Measurements from ENCODE around the gene MATR3.
"Not testable (repeated sequence)": the region's sequence is repeated elsewhere in the genome, so short reads cannot be mapped to it uniquely, and the experiment has no call there.

MATR3 gene

GRCh38 chr5:139266236-139266635 lies 27.3 kb upstream of the MATR3 start:
- peaks cover 1% of the 10 kb centered on the region for H3K27me3 Mint-ChIP-seq
- no peaks in the 10 kb centered on the region for H3K9me3 Mint-ChIP-seq
- H3K27ac Mint-ChIP-seq, result no peak overlapping the region
- H3K36me3 Mint-ChIP-seq, result no peaks in the 10 kb centered on the region
- no peak for DNase-seq (ENCODE audit: low spot score in 2 of 2)
- ATAC-seq (ENCODE audit: low read depth), result no peak
- no peak overlapping the region for H3K4me3 Mint-ChIP-seq
- H3K4me1 Mint-ChIP-seq, result peaks cover 5% of the 10 kb centered on the region

GRCh38 chr5:139267481-139267880 lies 26.1 kb upstream of the MATR3 start:
- no peak overlapping the region for H3K4me3 Mint-ChIP-seq
- no peaks in the 10 kb centered on the region for H3K36me3 Mint-ChIP-seq
- no peak for DNase-seq (ENCODE audit: low spot score in 2 of 2)
- no peaks in the 10 kb centered on the region for H3K9me3 Mint-ChIP-seq
- H3K27me3 Mint-ChIP-seq, result no peaks in the 10 kb centered on the region
- no peak overlapping the region for H3K27ac Mint-ChIP-seq
- H3K4me1 Mint-ChIP-seq, result peaks cover 8% of the 10 kb centered on the region
- ATAC-seq (ENCODE audit: low read depth), result no peak

GRCh38 chr5:139268364-139269202 lies 25.0 kb upstream of the MATR3 start:
- DNase-seq (ENCODE audit: low spot score in 2 of 2), result no peak
- Mint-ChIP-seq H3K36me3 (no peaks in the 10 kb centered on the region), H3K9me3 (no peaks in the 10 kb centered on the region), H3K4me3 (no peak overlapping the region), H3K4me1 (peaks cover 16% of the 10 kb centered on the region), H3K27ac (peak overlapping the region; percentile 14), H3K27me3 (no peaks in the 10 kb centered on the region)
- peak; percentile 34 for ATAC-seq (ENCODE audit: low read depth)

- not testable (repeated sequence) for ATAC-seq (ENCODE audit: low read depth); H3K36me3 Mint-ChIP-seq; H3K4me3 Mint-ChIP-seq; H3K27me3 Mint-ChIP-seq; DNase-seq (ENCODE audit: low spot score in 2 of 2); H3K9me3 Mint-ChIP-seq; H3K27ac Mint-ChIP-seq
- H3K4me1 Mint-ChIP-seq, result peaks cover 21% of the 10 kb centered on the region
Observed at GRCh38 chr5:139270718-139271117, 22.8 kb upstream of the MATR3 start.

GRCh38 chr5:139271201-139272027 lies 22.1 kb upstream of the MATR3 start:
- no peaks in the 10 kb centered on the region for H3K27me3 Mint-ChIP-seq
- no peak for DNase-seq (ENCODE audit: low spot score in 2 of 2)
- H3K9me3 Mint-ChIP-seq, result no peaks in the 10 kb centered on the region
- no peak overlapping the region for H3K27ac Mint-ChIP-seq
- H3K4me1 Mint-ChIP-seq, result peaks cover 24% of the 10 kb centered on the region
- no peaks in the 10 kb centered on the region for H3K36me3 Mint-ChIP-seq
- no peak for ATAC-seq (ENCODE audit: low read depth)
- no peak overlapping the region for H3K4me3 Mint-ChIP-seq

- H3K36me3 Mint-ChIP-seq, result no peaks in the 10 kb centered on the region
- peaks cover 29% of the 10 kb centered on the region for H3K4me1 Mint-ChIP-seq
- peak overlapping the region; percentile 54 for H3K27ac Mint-ChIP-seq
- ATAC-seq (ENCODE audit: low read depth) (no peak), DNase-seq (ENCODE audit: low spot score in 2 of 2) (no peak)
- H3K9me3 Mint-ChIP-seq, result no peaks in the 10 kb centered on the region
- H3K27me3 Mint-ChIP-seq, result no peaks in the 10 kb centered on the region
- H3K4me3 Mint-ChIP-seq, result peak overlapping the region; percentile 92
Observed at GRCh38 chr5:139272471-139273321, 20.8 kb upstream of the MATR3 start.

GRCh38 chr5:139273322-139273571 lies 20.3 kb upstream of the MATR3 start:
- H3K36me3 Mint-ChIP-seq, result no peaks in the 10 kb centered on the region
- H3K27me3 Mint-ChIP-seq, result no peaks in the 10 kb centered on the region
- peak overlapping the region; percentile 92 for H3K4me3 Mint-ChIP-seq
- ATAC-seq (ENCODE audit: low read depth) (no peak), DNase-seq (ENCODE audit: low spot score in 2 of 2) (no peak)
- no peaks in the 10 kb centered on the region for H3K9me3 Mint-ChIP-seq
- peak overlapping the region; percentile 54 for H3K27ac Mint-ChIP-seq
- H3K4me1 Mint-ChIP-seq, result peaks cover 26% of the 10 kb centered on the region

- Mint-ChIP-seq H3K9me3 (no peaks in the 10 kb centered on the region), H3K4me3 (peak overlapping the region; percentile 92), H3K4me1 (peaks cover 24% of the 10 kb centered on the region), H3K36me3 (no peaks in the 10 kb centered on the region), H3K27me3 (no peaks in the 10 kb centered on the region), H3K27ac (peak overlapping the region; percentile 54)
- ATAC-seq (ENCODE audit: low read depth), result peak; percentile 95
- peak; percentile 93 to 95 for DNase-seq (ENCODE audit: low spot score in 2 of 2)
Observed at GRCh38 chr5:139273572-139274289, 19.8 kb upstream of the MATR3 start.

GRCh38 chr5:139275536-139275935 lies 18.0 kb upstream of the MATR3 start:
- peaks cover 4% of the 10 kb centered on the region for H3K36me3 Mint-ChIP-seq
- peaks cover 24% of the 10 kb centered on the region for H3K4me1 Mint-ChIP-seq
- no peaks in the 10 kb centered on the region for H3K27me3 Mint-ChIP-seq

GRCh38 chr5:139275956-139276355 lies 17.6 kb upstream of the MATR3 start:
- Mint-ChIP-seq H3K27me3 (no peaks in the 10 kb centered on the region), H3K27ac (no peak overlapping the region), H3K36me3 (peaks cover 5% of the 10 kb centered on the region), H3K4me3 (peak overlapping the region; percentile 4), H3K9me3 (no peaks in the 10 kb centered on the region), H3K4me1 (peaks cover 24% of the 10 kb centered on the region)
- no peak for DNase-seq (ENCODE audit: low spot score in 2 of 2)
- no peak for ATAC-seq (ENCODE audit: low read depth)

More at GRCh38 chr5:139275536-139275935, 18.0 kb upstream of the MATR3 start:
- H3K27ac Mint-ChIP-seq, result no peak overlapping the region
- no peak for ATAC-seq (ENCODE audit: low read depth)
- H3K9me3 Mint-ChIP-seq, result no peaks in the 10 kb centered on the region
- no peak for DNase-seq (ENCODE audit: low spot score in 2 of 2)
- peak overlapping the region; percentile 72 for H3K4me3 Mint-ChIP-seq

GRCh38 chr5:139276426-139276825 lies 17.1 kb upstream of the MATR3 start:
- Mint-ChIP-seq H3K4me1 (peaks cover 24% of the 10 kb centered on the region), H3K36me3 (peaks cover 5% of the 10 kb centered on the region), H3K27me3 (no peaks in the 10 kb centered on the region), H3K9me3 (no peaks in the 10 kb centered on the region), H3K4me3 (no peak overlapping the region), H3K27ac (no peak overlapping the region)
- DNase-seq (ENCODE audit: low spot score in 2 of 2) (no peak), ATAC-seq (ENCODE audit: low read depth) (no peak)

GRCh38 chr5:139277171-139277570 lies 16.4 kb upstream of the MATR3 start:
- no peak for ATAC-seq (ENCODE audit: low read depth)
- peak overlapping the region; percentile 42 for H3K27ac Mint-ChIP-seq
- H3K4me1 Mint-ChIP-seq, result peaks cover 24% of the 10 kb centered on the region
- DNase-seq (ENCODE audit: low spot score in 2 of 2), result no peak
- H3K9me3 Mint-ChIP-seq, result no peaks in the 10 kb centered on the region
- H3K27me3 Mint-ChIP-seq, result no peaks in the 10 kb centered on the region
- H3K36me3 Mint-ChIP-seq, result peaks cover 5% of the 10 kb centered on the region
- H3K4me3 Mint-ChIP-seq, result no peak overlapping the region

GRCh38 chr5:139278540-139279274 lies 14.8 kb upstream of the MATR3 start:
- H3K4me1 Mint-ChIP-seq, result peaks cover 13% of the 10 kb centered on the region
- no peak overlapping the region for H3K27ac Mint-ChIP-seq
- H3K27me3 Mint-ChIP-seq, result no peaks in the 10 kb centered on the region
- no peak overlapping the region for H3K4me3 Mint-ChIP-seq
- peaks cover 11% of the 10 kb centered on the region for H3K36me3 Mint-ChIP-seq
- H3K9me3 Mint-ChIP-seq, result no peaks in the 10 kb centered on the region
- ATAC-seq (ENCODE audit: low read depth) (no peak), DNase-seq (ENCODE audit: low spot score in 2 of 2) (no peak)
